Suppressor macrophage treated with lipopolysaccharide for 4 hours (primary cell): ENCODE measurements around the gene PIGN.
"Not testable (repeated sequence)": the region's sequence is repeated elsewhere in the genome, so short reads cannot be mapped to it uniquely, and the experiment has no call there.

Source experiments
- DNase-seq: peaks from one replicate; pipeline ENCODE4 v3.0.0-alpha.2; 2020

Gene PIGN

DNA sequence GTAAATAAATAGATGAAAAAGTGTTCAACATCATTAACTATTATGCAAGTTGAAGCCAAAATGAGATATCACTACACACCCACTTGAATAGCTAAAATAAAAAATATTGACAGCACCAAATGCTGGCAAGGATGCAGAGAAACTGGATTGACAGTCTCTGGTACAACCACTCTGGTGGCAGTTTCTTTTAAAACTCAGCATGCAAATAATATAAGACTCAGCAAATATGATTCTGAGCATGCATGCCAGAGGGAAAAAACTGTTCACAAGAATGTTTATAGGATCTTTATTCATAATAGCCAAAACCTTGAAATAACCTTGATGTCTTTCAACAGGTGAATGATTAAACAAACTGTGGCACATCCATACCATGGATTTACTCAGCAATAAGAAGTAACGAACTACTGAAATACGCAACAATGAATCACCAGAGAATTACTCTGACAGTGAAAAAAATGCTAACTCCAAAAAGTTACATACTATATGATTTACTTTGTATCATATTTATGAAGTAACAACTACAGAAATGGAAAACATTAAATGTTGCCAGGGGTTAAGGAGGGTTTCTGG is 131.8 kb downstream of the PIGN start:
- no peak for DNase-seq

GRCh38 chr18:62048279-62048678 is 138.6 kb downstream of the PIGN start:
- no peak for DNase-seq

DNA sequence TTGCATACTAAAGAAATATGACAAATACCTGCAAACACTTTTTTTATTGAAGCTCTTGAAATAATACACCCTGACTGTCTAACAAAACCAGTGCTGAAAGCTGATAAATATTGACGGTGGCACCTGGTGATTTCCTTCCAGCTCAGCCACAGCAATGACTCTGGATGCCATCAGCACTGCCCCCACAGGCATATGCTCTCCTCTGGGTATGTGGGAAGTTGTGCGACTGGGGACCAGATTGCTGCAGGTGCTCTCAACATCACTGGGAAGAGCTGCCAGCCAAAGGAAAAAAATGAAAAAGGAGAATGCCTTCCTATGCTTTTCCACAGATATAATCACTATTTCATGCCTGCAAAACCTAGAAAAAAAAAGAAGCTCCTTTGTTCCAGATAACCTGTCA is 141.5 kb downstream of the PIGN start:
- DNase-seq, result no peak

DNA sequence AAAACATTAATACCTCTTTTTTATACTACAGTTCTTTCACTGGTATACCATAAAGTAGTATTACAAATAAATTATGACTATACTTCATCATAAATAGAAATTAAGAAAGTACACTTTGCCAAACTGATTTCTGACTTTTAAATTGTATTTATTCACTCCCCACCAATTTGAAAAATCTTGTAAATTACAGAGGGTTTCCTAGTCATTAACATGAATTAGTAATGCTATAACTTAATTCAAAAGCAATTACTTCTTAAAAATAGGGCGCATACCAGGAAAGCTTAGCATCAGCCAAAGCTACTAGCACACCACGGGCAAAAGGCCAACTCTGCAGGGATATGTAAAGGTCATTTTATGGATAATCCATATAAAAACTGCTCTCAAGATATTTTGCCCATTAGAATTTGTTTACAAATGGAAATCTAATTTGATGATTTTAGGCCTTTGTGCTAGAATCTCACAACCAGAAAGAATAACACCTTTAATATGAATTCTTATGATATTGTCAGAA is 142.3 kb downstream of the PIGN start:
- no peak for DNase-seq

GRCh38 chr18:62037989-62038778 is 148.7 kb downstream of the PIGN start:
- no peak for DNase-seq

DNA sequence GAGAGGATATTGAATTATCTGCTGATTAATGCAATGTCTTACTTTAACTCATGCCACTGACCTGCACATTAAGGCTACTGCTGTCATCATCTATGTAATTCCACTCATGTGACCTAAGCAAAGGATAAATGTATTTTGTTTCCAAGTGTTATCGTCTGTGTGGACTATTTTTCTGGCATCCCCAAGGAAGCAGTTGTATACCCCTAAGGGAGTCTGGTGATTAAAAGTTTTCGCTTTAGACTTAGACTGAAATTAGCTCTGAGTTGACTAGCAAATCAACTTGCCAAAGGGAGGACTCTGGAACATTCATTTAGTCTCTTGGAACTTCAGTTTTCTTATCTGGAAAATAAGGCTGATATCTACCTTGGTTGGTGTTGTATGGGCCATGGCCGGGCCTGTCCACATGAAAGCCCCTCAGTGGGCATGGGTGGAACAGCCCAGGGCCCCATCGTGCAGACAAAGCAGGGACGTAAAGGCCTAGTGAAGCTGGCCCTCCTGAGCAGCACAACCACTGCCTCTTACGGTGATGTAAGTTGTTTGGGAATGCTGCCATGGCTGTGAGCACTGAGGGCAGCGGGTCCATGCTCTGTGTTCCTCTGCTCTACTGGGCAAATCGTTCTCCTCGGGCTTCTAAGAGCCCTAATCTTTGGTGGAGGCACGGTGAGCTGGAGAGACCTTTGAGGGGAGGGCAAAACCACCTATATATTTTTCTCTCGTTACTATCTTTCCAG is 149.7 kb downstream of the PIGN start:
- DNase-seq, result no peak

DNA sequence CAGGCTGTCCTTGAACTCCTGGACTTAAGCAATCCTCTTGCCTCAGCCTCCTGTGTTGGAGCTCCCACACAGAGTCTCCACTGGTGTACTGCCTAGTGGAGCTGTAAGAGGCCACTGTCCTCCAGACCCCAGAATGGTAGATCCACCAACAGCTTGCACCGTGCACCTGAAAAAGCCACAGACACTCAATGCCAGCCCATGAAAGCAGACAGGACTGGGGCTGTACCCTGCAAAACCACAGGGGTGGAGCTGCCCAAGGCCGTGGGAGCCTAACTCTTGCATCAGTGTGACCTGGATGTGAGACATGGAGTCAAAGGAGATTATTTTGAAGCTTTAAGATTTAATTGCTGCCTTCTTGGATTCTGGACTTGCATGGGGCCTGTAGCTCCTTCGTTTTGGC is 152.6 kb downstream of the PIGN start:
- not testable (repeated sequence) for DNase-seq

- no peak for DNase-seq
Measured at GRCh38 chr18:62033756-62034155, 153.1 kb downstream of the PIGN start.

- DNase-seq, result no peak
Measured at GRCh38 chr18:62033207-62033606, 153.6 kb downstream of the PIGN start.

- no peak for DNase-seq
Measured at GRCh38 chr18:62030091-62030985, 156.5 kb downstream of the PIGN start.

DNA sequence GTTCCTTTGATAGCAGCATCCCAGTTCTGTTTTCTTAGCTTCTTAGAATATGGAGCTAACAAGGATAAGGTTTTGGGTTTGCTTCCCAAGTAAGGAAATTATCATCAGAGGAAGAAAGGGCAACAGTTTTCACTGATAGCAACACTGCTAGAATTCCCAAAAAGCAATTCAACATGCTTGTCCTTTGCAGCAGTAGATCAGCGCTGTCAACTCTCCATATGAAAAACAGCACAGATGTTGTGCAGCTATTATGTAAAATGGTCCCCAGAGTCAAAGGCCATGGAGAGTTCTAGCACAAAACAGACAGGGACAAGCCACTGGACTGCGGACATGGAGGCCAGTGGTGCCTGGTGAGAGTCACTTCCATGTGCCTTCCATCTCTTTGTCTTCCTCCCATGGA is 158.1 kb downstream of the PIGN start:
- no peak for DNase-seq

DNA sequence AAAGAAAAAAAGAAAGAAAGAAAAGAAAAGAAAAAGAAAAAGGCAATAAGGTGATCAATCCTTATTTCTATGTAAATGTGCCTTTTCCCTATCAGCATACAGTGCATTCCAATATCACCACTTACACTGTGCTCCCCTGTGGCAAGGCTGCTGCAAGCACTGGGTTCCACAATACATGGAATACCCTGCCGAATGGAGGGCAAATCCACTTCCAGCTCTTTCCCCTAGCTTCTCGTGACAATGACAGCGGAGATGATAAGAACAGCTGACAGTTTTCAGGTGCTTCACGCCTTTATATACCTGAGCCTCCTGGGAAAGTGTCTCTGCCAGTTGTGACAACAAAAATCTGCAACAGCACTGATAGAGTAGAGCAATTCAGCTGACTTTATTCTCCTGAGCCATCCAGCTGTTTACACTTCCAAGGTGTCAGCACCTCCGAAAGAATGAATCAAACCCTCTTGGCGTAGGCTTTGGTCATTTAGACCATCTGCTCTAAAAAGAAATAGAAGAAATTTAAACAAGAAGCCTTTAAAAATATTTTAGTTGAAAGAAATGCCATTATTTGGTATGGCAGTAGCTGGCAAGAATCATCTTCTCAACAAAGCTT is 158.8 kb downstream of the PIGN start:
- DNase-seq, result no peak

DNA sequence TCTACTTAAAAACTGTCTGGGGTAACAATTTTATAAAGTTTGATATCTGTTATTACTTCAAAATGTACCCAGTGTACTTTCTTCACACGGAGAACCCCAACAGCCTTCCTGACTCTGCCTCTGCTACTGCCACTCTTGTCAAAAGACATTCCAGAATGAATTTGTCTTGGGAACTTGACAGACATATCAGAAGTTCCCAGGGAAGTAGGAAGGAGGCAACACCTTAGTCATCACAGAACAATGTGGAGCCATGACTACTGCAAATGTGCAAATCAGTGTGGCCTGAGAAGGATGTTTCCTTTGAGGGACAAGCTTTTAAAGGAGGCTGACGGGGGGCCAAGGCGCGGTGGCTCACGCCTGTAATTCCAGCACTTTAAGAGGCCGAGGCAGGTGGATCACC is 160.3 kb downstream of the PIGN start:
- no peak for DNase-seq

DNA sequence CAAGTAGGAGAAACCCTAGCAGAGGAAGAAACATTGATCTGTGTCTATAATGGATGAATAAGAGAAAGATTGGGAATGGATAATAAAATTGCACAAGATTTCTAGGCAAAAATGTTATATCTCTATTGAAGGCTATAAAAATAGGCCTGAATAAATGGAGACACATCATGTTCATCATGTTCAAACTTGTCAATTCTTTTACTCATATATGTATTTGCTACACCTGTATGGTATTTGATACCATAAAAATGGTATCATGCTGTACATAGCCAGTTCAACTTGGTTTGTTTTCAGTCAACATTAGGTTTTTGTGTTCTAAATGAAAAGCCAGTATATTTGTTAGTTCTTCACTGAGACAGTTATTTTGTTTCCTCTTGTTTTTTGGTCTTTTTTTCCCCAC is 161.9 kb downstream of the PIGN start:
- DNase-seq, result no peak

- DNase-seq, result peak; percentile 50
Measured at GRCh38 chr18:62023536-62023935, 163.3 kb downstream of the PIGN start.

DNA sequence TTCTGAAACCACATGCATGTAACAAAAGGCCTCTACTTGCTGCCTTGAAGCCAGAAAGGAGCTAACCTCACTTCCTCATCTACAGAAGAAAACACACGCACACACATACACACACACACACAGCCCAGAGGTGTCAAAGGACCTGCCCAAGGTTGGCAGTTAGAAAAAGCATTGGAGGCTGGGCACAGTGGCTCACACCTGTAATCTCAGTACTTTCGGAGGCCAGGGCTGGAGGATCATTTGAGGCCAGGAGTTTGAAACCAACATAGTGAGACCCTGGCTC is 168.2 kb downstream of the PIGN start:
- no peak for DNase-seq

- no peak for DNase-seq
Measured at GRCh38 chr18:62018034-62018758, 168.7 kb downstream of the PIGN start.

GRCh38 chr18:62017618-62018017 is 169.2 kb downstream of the PIGN start:
- no peak for DNase-seq

GRCh38 chr18:62011416-62011815 is 175.4 kb downstream of the PIGN start:
- no peak for DNase-seq

GRCh38 chr18:62009521-62009920 is 177.3 kb downstream of the PIGN start:
- DNase-seq, result no peak

- no peak for DNase-seq
Measured at GRCh38 chr18:62001396-62001795, 185.5 kb downstream of the PIGN start.

DNA sequence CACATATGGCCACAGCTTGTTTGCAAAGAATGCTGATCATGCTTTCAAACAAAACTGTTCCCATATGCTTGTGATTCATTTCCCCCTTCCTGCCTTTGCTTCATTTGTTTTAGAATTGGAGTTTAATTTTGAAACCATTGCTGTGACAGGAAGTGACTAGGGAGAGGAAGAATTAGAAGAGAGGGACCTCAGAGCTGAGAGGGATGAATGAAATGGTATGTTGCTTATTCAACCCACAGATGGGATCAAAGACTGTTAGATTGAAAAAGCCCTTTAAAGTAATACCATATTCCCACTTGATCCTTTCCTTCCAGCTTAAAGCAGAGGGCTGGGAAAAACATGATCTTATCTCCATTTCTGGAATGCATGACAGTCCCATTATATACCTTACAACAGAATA is 187.9 kb downstream of the PIGN start:
- DNase-seq, result peak; percentile 63
